H9 (cell line): ENCODE results near the gene GBA2. TPM values are rescaled to one million over a fixed set of nuclear protein-coding genes. Genes with fewer than 3 reads are reported as not detected.

Experiments
- DNase-seq: peaks from one replicate; pipeline ENCODE4 v3.0.0-alpha.2; 2017
- H2AFZ ChIP-seq: one replicate; pipeline ENCODE4 v1.6.1; 2013; ENCODE audit warnings: mild to moderate bottlenecking, low read length, control low read depth, moderate library complexity
- H2AK5ac ChIP-seq: 2 replicates; pipeline ENCODE4 v1.6.1; 2013; ENCODE audit warnings: low read length, control low read depth, mixed read lengths; ENCODE audit not compliant: insufficient read length
- H2BK120ac ChIP-seq: one replicate; pipeline ENCODE4 v1.6.1; 2013; ENCODE audit warnings: low read depth, mild to moderate bottlenecking, low read length, control low read depth, inconsistent platforms; ENCODE audit not compliant: poor library complexity, severe bottlenecking
- H2BK12ac ChIP-seq: 2 replicates; pipeline ENCODE4 v1.6.1; 2013; ENCODE audit warnings: low read length, control low read depth, mixed read lengths, low read depth; ENCODE audit not compliant: insufficient read length
- H2BK15ac ChIP-seq: 2 replicates; pipeline ENCODE4 v1.6.1; 2013; ENCODE audit warnings: low read depth, low read length, control low read depth
- H2BK20ac ChIP-seq: one replicate; pipeline ENCODE4 v1.6.1; 2013; ENCODE audit warnings: low read depth, mild to moderate bottlenecking, low read length, control low read depth, inconsistent platforms; ENCODE audit not compliant: poor library complexity, severe bottlenecking
- H2BK5ac ChIP-seq: 2 replicates; pipeline ENCODE4 v1.6.1; 2013; ENCODE audit warnings: low read length, control low read depth, mixed read lengths; ENCODE audit not compliant: insufficient read length
- H3K14ac ChIP-seq: 2 replicates; pipeline ENCODE4 v1.6.1; 2013; ENCODE audit warnings: low read length, control low read depth; ENCODE audit not compliant: insufficient read depth
- H3K18ac ChIP-seq: 2 replicates; pipeline ENCODE4 v1.6.1; 2013; ENCODE audit warnings: low read depth, mild to moderate bottlenecking, mixed read lengths, low read length, control low read depth; ENCODE audit not compliant: insufficient read length
- H3K23ac ChIP-seq: 2 replicates; pipeline ENCODE4 v1.6.1; 2013; ENCODE audit warnings: low read length, control low read depth, mixed read lengths, low read depth; ENCODE audit not compliant: insufficient read length
- H3K23me2 ChIP-seq: 2 replicates; pipeline ENCODE4 v1.6.1; 2013; ENCODE audit warnings: low read depth, mild to moderate bottlenecking, mixed read lengths, low read length, control low read depth; ENCODE audit not compliant: insufficient read length, poor library complexity, severe bottlenecking
- H3K27ac ChIP-seq: 2 replicates; pipeline ENCODE4 v1.5.1; 2013; ENCODE audit warnings: low read length, control low read depth, mixed read lengths, low read depth; ENCODE audit not compliant: insufficient read length
- H3K27me3 ChIP-seq: 2 replicates; pipeline ENCODE4 v1.6.1; 2013; ENCODE audit warnings: low read length, control low read depth, inconsistent platforms; ENCODE audit not compliant: insufficient read depth
- H3K4ac ChIP-seq: 2 replicates; pipeline ENCODE4 v1.6.1; 2013; ENCODE audit warnings: low read depth, mild to moderate bottlenecking, control low read depth, inconsistent platforms, low read length, moderate library complexity
- H3K4me1 ChIP-seq: 2 replicates; pipeline ENCODE4 v1.6.1; 2013; ENCODE audit warnings: low read length, control low read depth, inconsistent platforms; ENCODE audit not compliant: insufficient read depth
- H3K4me2 ChIP-seq: 2 replicates; pipeline ENCODE4 v1.6.1; 2013; ENCODE audit warnings: low read length, control low read depth, mixed read lengths; ENCODE audit not compliant: insufficient read length, insufficient read depth
- H3K56ac ChIP-seq: 2 replicates; pipeline ENCODE4 v1.6.1; 2013; ENCODE audit warnings: low read depth, mild to moderate bottlenecking, mixed read lengths, low read length, control low read depth; ENCODE audit not compliant: insufficient read length
- H3K79me1 ChIP-seq: 2 replicates; pipeline ENCODE4 v1.6.1; 2013; ENCODE audit warnings: low read depth, mild to moderate bottlenecking, moderate library complexity, low read length, control low read depth, inconsistent platforms; ENCODE audit not compliant: insufficient read depth, poor library complexity, severe bottlenecking
- H3K79me2 ChIP-seq: 2 replicates; pipeline ENCODE4 v1.6.1; 2013; ENCODE audit warnings: low read length, control low read depth, inconsistent platforms; ENCODE audit not compliant: insufficient read depth
- H3K9ac ChIP-seq: 2 replicates; pipeline ENCODE4 v1.6.1; 2013; ENCODE audit warnings: low read length, control low read depth, mixed read lengths; ENCODE audit not compliant: insufficient read length; ENCODE audit errors: extremely low read depth
- H3K9me3 ChIP-seq: one replicate; pipeline ENCODE4 v1.6.1; 2013; ENCODE audit warnings: low read depth, low read length, inconsistent platforms; ENCODE audit not compliant: control insufficient read depth
- H3T11ph ChIP-seq: one replicate; pipeline ENCODE4 v1.6.1; 2013; ENCODE audit warnings: mild to moderate bottlenecking, low read length, control low read depth, inconsistent platforms
- H4K20me1 ChIP-seq: one replicate; pipeline ENCODE4 v1.6.1; 2013; ENCODE audit not compliant: control insufficient read depth, insufficient read length, insufficient read depth
- H4K5ac ChIP-seq: 2 replicates; pipeline ENCODE4 v1.6.1; 2013; ENCODE audit warnings: low read depth, mild to moderate bottlenecking, mixed read lengths, low read length, control low read depth; ENCODE audit not compliant: insufficient read length
- H4K8ac ChIP-seq: replicated peaks from 2 replicates; pipeline ENCODE4 v1.6.1; 2013; ENCODE audit warnings: low read length, control low read depth, mixed read lengths, low read depth; ENCODE audit not compliant: insufficient read length
- H4K91ac ChIP-seq: 2 replicates; pipeline ENCODE4 v1.6.1; 2013; ENCODE audit warnings: low read depth, mild to moderate bottlenecking, moderate library complexity, mixed read lengths, low read length, control low read depth; ENCODE audit not compliant: insufficient read length
- H3K27ac Mint-ChIP-seq, 3 experiments: 2 replicates in 2 of 3; 3 replicates in 1 of 3; pipeline ENCODE4 v1.8.0; 2020 to 2021; ENCODE audit warnings: mixed read lengths in 3 of 3, mild to moderate bottlenecking in 1 of 3, moderate library complexity in 1 of 3
- H3K27me3 Mint-ChIP-seq: 2 replicates; pipeline ENCODE4 v1.8.0; 2021; ENCODE audit warnings: low read depth, mild to moderate bottlenecking, moderate library complexity, mixed read lengths
- H3K36me3 Mint-ChIP-seq, 3 experiments: 2 replicates in 2 of 3; 3 replicates in 1 of 3; pipeline ENCODE4 v1.8.0; 2020 to 2021; ENCODE audit warnings: low read depth in 3 of 3, mixed read lengths in 3 of 3; ENCODE audit not compliant: insufficient read depth in 1 of 3
- H3K4me1 Mint-ChIP-seq, 2 experiments: 2 replicates each; pipeline ENCODE4 v1.8.0; 2020; ENCODE audit warnings: mixed read lengths in 2 of 2
- H3K4me3 Mint-ChIP-seq, 2 experiments: 2 replicates in 1 of 2; 3 replicates in 1 of 2; pipeline ENCODE4 v1.8.0; 2020 to 2021; ENCODE audit warnings: mild to moderate bottlenecking in 2 of 2, mixed read lengths in 2 of 2, moderate library complexity in 1 of 2
- H3K9me3 Mint-ChIP-seq, 2 experiments: 2 replicates in 1 of 2; 3 replicates in 1 of 2; pipeline ENCODE4 v1.8.0; 2020; ENCODE audit warnings: mild to moderate bottlenecking in 2 of 2, mixed read lengths in 2 of 2, moderate library complexity in 1 of 2
- WGBS: extraction: QIAGEN DNeasy Blood & Tissue Kit; methylation state at CpG from one replicate; pipeline ENCODE4 v1.1.7; 2013; ENCODE audit warnings: missing lambda C conversion rate, low lambda C conversion rate, mixed read lengths; ENCODE audit not compliant: insufficient read length; ENCODE audit errors: extremely low coverage; 5-methylcytosine and 5-hydroxymethylcytosine counted together
- total RNA-seq: library from RNA; stranded (reverse); gene quantifications from 2 replicates; pipeline ENCODE4 v1.2.1, GENCODE V29; 2021
- TF ChIP-seq, protein P1 (sequence below): fragments of 200-600 bp; sonication (generic); conservative IDR thresholded peaks from 3 replicates; pipeline ENCODE4 v1.8.0; 2021; ENCODE audit warnings: antibody characterized with exemption, mild to moderate bottlenecking

GBA2 gene
- total RNA-seq, 1 experiment from 2014 or later, result 103 TPM

DNA sequence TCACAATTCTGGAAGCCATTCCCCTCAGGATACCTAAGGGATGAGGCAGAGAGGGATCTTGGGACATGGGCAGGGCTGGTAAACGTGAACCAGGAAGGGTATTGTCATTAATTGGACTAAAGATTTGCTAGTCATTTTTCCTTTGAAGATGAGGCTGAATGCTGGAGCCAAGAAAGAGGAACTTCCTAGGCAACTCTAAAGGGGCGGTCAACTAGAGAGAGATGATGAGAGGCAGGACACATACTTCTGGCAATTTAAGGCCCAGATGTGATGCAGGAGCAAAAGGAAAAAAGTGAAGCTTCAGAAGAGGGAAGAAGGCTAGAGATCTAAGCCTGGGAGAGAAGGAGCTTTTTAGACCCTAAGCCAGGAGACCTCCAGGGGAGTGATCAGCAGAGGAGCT lies 5.6 kb downstream of the GBA2 start:
- no peak overlapping the region for H4K91ac ChIP-seq
- H4K20me1 ChIP-seq, result no peaks in the 10 kb centered on the region
- no peak overlapping the region for H3K9ac ChIP-seq
- no peak overlapping the region for H3K27ac ChIP-seq
- H3T11ph ChIP-seq, result no peak overlapping the region
- H3K27me3 ChIP-seq, result no peaks in the 10 kb centered on the region
- H3K79me1 ChIP-seq, result peaks cover 14% of the 10 kb centered on the region
- peaks cover 3% of the 10 kb centered on the region; the same call in 1 of the 2 replicates for H3K4me1 ChIP-seq
- peaks cover 16% of the 10 kb centered on the region for H3K23me2 ChIP-seq
- no peaks in the 10 kb centered on the region for H3K9me3 Mint-ChIP-seq
- no peaks in the 10 kb centered on the region; the same call in 1 of the 2 replicates for H3K27me3 Mint-ChIP-seq
- DNase-seq, result no peak
- no peak overlapping the region for H2BK120ac ChIP-seq
- H3K36me3 Mint-ChIP-seq, result peaks cover 37 to 84% (median 81%) of the 10 kb centered on the region in 3 experiments
- H3K4me3 Mint-ChIP-seq, result no peak overlapping the region
- H3K9me3 ChIP-seq, result no peaks in the 10 kb centered on the region
- H4K8ac ChIP-seq, result no peak overlapping the region
- no peak overlapping the region for H2AK5ac ChIP-seq
- H3K18ac ChIP-seq, result no peak overlapping the region
- TF ChIP-seq, protein P1, sequence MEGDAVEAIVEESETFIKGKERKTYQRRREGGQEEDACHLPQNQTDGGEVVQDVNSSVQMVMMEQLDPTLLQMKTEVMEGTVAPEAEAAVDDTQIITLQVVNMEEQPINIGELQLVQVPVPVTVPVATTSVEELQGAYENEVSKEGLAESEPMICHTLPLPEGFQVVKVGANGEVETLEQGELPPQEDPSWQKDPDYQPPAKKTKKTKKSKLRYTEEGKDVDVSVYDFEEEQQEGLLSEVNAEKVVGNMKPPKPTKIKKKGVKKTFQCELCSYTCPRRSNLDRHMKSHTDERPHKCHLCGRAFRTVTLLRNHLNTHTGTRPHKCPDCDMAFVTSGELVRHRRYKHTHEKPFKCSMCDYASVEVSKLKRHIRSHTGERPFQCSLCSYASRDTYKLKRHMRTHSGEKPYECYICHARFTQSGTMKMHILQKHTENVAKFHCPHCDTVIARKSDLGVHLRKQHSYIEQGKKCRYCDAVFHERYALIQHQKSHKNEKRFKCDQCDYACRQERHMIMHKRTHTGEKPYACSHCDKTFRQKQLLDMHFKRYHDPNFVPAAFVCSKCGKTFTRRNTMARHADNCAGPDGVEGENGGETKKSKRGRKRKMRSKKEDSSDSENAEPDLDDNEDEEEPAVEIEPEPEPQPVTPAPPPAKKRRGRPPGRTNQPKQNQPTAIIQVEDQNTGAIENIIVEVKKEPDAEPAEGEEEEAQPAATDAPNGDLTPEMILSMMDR, result no peak
- peaks cover 22% of the 10 kb centered on the region in 2 experiments for H3K4me1 Mint-ChIP-seq
- H3K4ac ChIP-seq, result no peak overlapping the region
- no peak overlapping the region for H2AFZ ChIP-seq
- no peak overlapping the region for H3K4me2 ChIP-seq
- H3K23ac ChIP-seq, result no peak overlapping the region
- H3K27ac Mint-ChIP-seq, result no peak overlapping the region
- no peak overlapping the region for H4K5ac ChIP-seq
- no peak overlapping the region for H2BK20ac ChIP-seq
- peaks cover 20% of the 10 kb centered on the region for H3K79me2 ChIP-seq
- no CpG with 5 or more reads among the region's 2 CpGs for WGBS
- no peak overlapping the region for H2BK12ac ChIP-seq
- H3K14ac ChIP-seq, result no peak overlapping the region
- H2BK15ac ChIP-seq, result no peak overlapping the region
- H3K56ac ChIP-seq, result no peak overlapping the region
- H2BK5ac ChIP-seq, result no peak overlapping the region
